GM18868 (cell line): ENCODE results near the gene DACH2.
"Not testable (repeated sequence)": the region's sequence is repeated elsewhere in the genome, so short reads cannot be mapped to it uniquely, and the experiment has no call there.

Source experiments
- ATAC-seq: cut with Tn5 transposase; IDR thresholded peaks from one replicate; pipeline ENCODE4 v1.9.1; 2021; ENCODE audit warnings: mild to moderate bottlenecking, moderate library complexity; ENCODE audit not compliant: unreplicated experiment

The DACH2 gene

GRCh38 chrX:86148024-86148511 is at the start of gene DACH2:
DACH2 (plus strand) TSS chrX:86148451.
- peak; percentile 100 for ATAC-seq

- no peak for ATAC-seq
Observed at GRCh38 chrX:86102341-86102740, 45.9 kb upstream of the DACH2 start.

GRCh38 chrX:86103061-86103460 is 45.2 kb upstream of the DACH2 start:
- ATAC-seq: no peak

GRCh38 chrX:86104526-86104925 is 43.7 kb upstream of the DACH2 start:
- ATAC-seq: no peak

GRCh38 chrX:86121916-86122315 is 26.3 kb upstream of the DACH2 start:
- ATAC-seq: no peak

GRCh38 chrX:86133761-86134160 is 14.5 kb upstream of the DACH2 start:
- peak; percentile 53 for ATAC-seq

- no peak for ATAC-seq
Observed at GRCh38 chrX:86137071-86137470, 11.2 kb upstream of the DACH2 start.

GRCh38 chrX:86141786-86142185 is 6.5 kb upstream of the DACH2 start:
- ATAC-seq: no peak

GRCh38 chrX:86146102-86146501 is 2.1 kb upstream of the DACH2 start:
- no peak for ATAC-seq

- ATAC-seq: no peak
Observed at GRCh38 chrX:86148594-86148993, 343 bp downstream of the DACH2 start.

GRCh38 chrX:86149119-86149518 is 868 bp downstream of the DACH2 start:
- ATAC-seq: no peak

GRCh38 chrX:86154553-86154952 is 6.3 kb downstream of the DACH2 start:
- no peak for ATAC-seq

GRCh38 chrX:86171366-86171765 is 23.1 kb downstream of the DACH2 start:
- ATAC-seq: peak; percentile 89

GRCh38 chrX:86178906-86179305 is 30.7 kb downstream of the DACH2 start:
- ATAC-seq: no peak

- ATAC-seq: not testable (repeated sequence)
Observed at GRCh38 chrX:86181325-86181724, 33.1 kb downstream of the DACH2 start.

- ATAC-seq: no peak
Observed at GRCh38 chrX:86192827-86193226, 44.6 kb downstream of the DACH2 start.

GRCh38 chrX:86194758-86195157 is 46.5 kb downstream of the DACH2 start:
- ATAC-seq: no peak

- no peak for ATAC-seq
Observed at GRCh38 chrX:86195343-86195742, 47.1 kb downstream of the DACH2 start.

- no peak for ATAC-seq
Observed at GRCh38 chrX:86197815-86198214, 49.6 kb downstream of the DACH2 start.

GRCh38 chrX:86210772-86211171 is 62.5 kb downstream of the DACH2 start:
- no peak for ATAC-seq

- no peak for ATAC-seq
Observed at GRCh38 chrX:86215260-86215659, 67.0 kb downstream of the DACH2 start.

- ATAC-seq: no peak
Observed at GRCh38 chrX:86237482-86237881, 89.2 kb downstream of the DACH2 start.

GRCh38 chrX:86241547-86241946 is 93.3 kb downstream of the DACH2 start:
- ATAC-seq: no peak

GRCh38 chrX:86263526-86263925 is 115.3 kb downstream of the DACH2 start:
- no peak for ATAC-seq
